Measurements from ENCODE around the gene ZNF821. TPM values are rescaled to one million over a fixed set of nuclear protein-coding genes. Genes with fewer than 3 reads are reported as not detected.

Gene ZNF821
- polyA plus RNA-seq, 1 donor (not counting 4 experiments of a cell fraction or from before 2014, with no cell fraction given), result 2.9 TPM

GRCh38 chr16:71904239-71904638, 20.3 kb upstream of the ZNF821 start:
- peaks cover 35% of the 10 kb centered on the region for H4K20me1 ChIP-seq (ENCODE audit: control insufficient read depth, extremely low read depth, insufficient read depth, low read length)
- H3K4me3 ChIP-seq (ENCODE audit: control insufficient read depth in 2 of 3, extremely low read depth in 1 of 3, insufficient read depth in 2 of 3, low read depth in 1 of 3, low read length in 3 of 3), result no peak overlapping the region
- peaks cover under 1 to 3% of the 10 kb centered on the region in 2 experiments for H3K36me3 ChIP-seq (ENCODE audit: control insufficient read depth in 2 of 2, extremely low read depth in 1 of 2, insufficient read depth in 2 of 2, low read length in 2 of 2)
- TF ChIP-seq CTCF (optimal IDR thresholded peaks at IDR 0.05 in 1 of 3, IDR thresholded peaks at IDR 0.05 in 1 of 3, conservative IDR thresholded peaks at IDR 0.05 in 1 of 3; ENCODE audit: extremely low read depth in 1 of 3, insufficient read depth in 2 of 3, low read length in 3 of 3) (no peak), EZH2 (IDR thresholded peaks at IDR 0.05; ENCODE audit: low read length) (no peak)
- H3K9ac ChIP-seq (ENCODE audit: control insufficient read depth, extremely low read depth, insufficient read depth, low read length), result no peak overlapping the region
- no peak overlapping the region for H2AFZ ChIP-seq (ENCODE audit: control insufficient read depth, low read length)
- FAIRE-seq (no peak), DNase-seq (ENCODE audit: low read depth, low spot score) (no peak)
- no peaks in the 10 kb centered on the region for H3K9me1 ChIP-seq (ENCODE audit: control insufficient read depth, extremely low read depth, insufficient read depth, low read length)
- peaks cover 98% of the 10 kb centered on the region for H3K79me2 ChIP-seq (ENCODE audit: control insufficient read depth, insufficient read depth, low read length)
- H3K9me3 ChIP-seq (ENCODE audit: control insufficient read depth, low read depth, low read length), result no peaks in the 10 kb centered on the region
- no peaks in the 10 kb centered on the region for H3K4me1 ChIP-seq (ENCODE audit: control insufficient read depth, extremely low read depth, insufficient read depth, low read length)
- no peak overlapping the region for H3K27ac ChIP-seq (ENCODE audit: control insufficient read depth, insufficient read depth, low read length)
- dilution Hi-C loops (cut with MboI; ENCODE audit: extremely low pct_ligation_motif_present, low sequenced_read_pairs), result no loop called here
- no peak overlapping the region for H3K4me2 ChIP-seq (ENCODE audit: control insufficient read depth, extremely low read depth, insufficient read depth, low read depth, low read length)
- no peaks in the 10 kb centered on the region for H3K27me3 ChIP-seq (ENCODE audit: control insufficient read depth, extremely low read depth, insufficient read depth, low read length)

GRCh38 chr16:71903608-71904007, 19.6 kb upstream of the ZNF821 start:
- no peaks in the 10 kb centered on the region for H3K9me3 ChIP-seq (ENCODE audit: control insufficient read depth, low read depth, low read length)
- H3K27ac ChIP-seq (ENCODE audit: control insufficient read depth, insufficient read depth, low read length), result no peak overlapping the region
- H3K4me2 ChIP-seq (ENCODE audit: control insufficient read depth, extremely low read depth, insufficient read depth, low read depth, low read length), result no peak overlapping the region
- no peaks in the 10 kb centered on the region for H3K4me1 ChIP-seq (ENCODE audit: control insufficient read depth, extremely low read depth, insufficient read depth, low read length)
- H3K36me3 ChIP-seq (ENCODE audit: control insufficient read depth in 2 of 2, extremely low read depth in 1 of 2, insufficient read depth in 2 of 2, low read length in 2 of 2), result peaks cover 0 to 3% of the 10 kb centered on the region in 2 experiments
- H3K4me3 ChIP-seq (ENCODE audit: control insufficient read depth in 2 of 3, extremely low read depth in 1 of 3, insufficient read depth in 2 of 3, low read depth in 1 of 3, low read length in 3 of 3), result no peak overlapping the region
- dilution Hi-C loops (cut with MboI; ENCODE audit: extremely low pct_ligation_motif_present, low sequenced_read_pairs), result no loop called here
- H3K9ac ChIP-seq (ENCODE audit: control insufficient read depth, extremely low read depth, insufficient read depth, low read length), result no peak overlapping the region
- H3K27me3 ChIP-seq (ENCODE audit: control insufficient read depth, extremely low read depth, insufficient read depth, low read length), result no peaks in the 10 kb centered on the region
- DNase-seq (ENCODE audit: low read depth, low spot score) (no peak), FAIRE-seq (no peak)
- no peak for TF ChIP-seq EZH2 (IDR thresholded peaks at IDR 0.05; ENCODE audit: low read length)
- TF ChIP-seq CTCF (optimal IDR thresholded peaks at IDR 0.05 in 1 of 3, IDR thresholded peaks at IDR 0.05 in 1 of 3, conservative IDR thresholded peaks at IDR 0.05 in 1 of 3; ENCODE audit: extremely low read depth in 1 of 3, insufficient read depth in 2 of 3, low read length in 3 of 3), result no peak
- no peak overlapping the region for H2AFZ ChIP-seq (ENCODE audit: control insufficient read depth, low read length)
- peaks cover 98% of the 10 kb centered on the region for H3K79me2 ChIP-seq (ENCODE audit: control insufficient read depth, insufficient read depth, low read length)
- H3K9me1 ChIP-seq (ENCODE audit: control insufficient read depth, extremely low read depth, insufficient read depth, low read length), result no peaks in the 10 kb centered on the region
- H4K20me1 ChIP-seq (ENCODE audit: control insufficient read depth, extremely low read depth, insufficient read depth, low read length), result peaks cover 35% of the 10 kb centered on the region
